Esophagus mucosa (tissue), 1 donor: ENCODE measurements around the gene RSKR. TPM values are rescaled to one million over a fixed set of nuclear protein-coding genes. Genes with fewer than 3 reads are reported as not detected.
"Not testable (repeated sequence)": the region's sequence is repeated elsewhere in the genome, so short reads cannot be mapped to it uniquely, and the experiment has no call there.

Experiments used
- ATAC-seq: fragments of 200-7000 bp; cut with Tn5 transposase; one replicate; pipeline ENCODE4 v1.9.1; 2020
- total RNA-seq: library from RNA; stranded (reverse); gene quantifications from one replicate; pipeline ENCODE4 v1.2.4, GENCODE V29; 2023
- donor health status: DM: yes; HTN: yes; CAD: no.

The RSKR gene
- total RNA-seq, 1 donor from 2014 or later, result 4.2 TPM

DNA sequence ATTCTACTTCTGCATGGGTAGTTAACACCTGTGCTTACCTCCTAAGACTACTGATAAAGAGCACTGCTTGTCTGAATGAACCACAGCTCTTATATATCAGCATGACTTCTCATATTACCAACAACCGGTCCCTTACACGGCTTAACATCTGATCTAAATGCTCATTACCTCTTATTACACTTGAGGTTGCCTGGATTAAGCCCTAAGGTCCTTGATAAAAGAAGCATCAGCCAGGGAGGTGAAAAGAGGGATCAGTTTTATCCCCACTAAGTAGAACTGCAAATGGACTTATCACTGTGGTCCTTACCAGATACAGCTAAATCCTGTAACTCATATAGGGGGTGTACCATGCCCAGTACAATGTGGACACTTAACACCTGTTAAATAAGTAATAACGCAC, 8.2 kb upstream of the RSKR start:
- ATAC-seq, result no peak

- ATAC-seq, result no peak
Observed at GRCh38 chr17:28620010-28620409, 6.0 kb upstream of the RSKR start.

GRCh38 chr17:28618464-28618863, 4.5 kb upstream of the RSKR start:
- no peak for ATAC-seq

DNA sequence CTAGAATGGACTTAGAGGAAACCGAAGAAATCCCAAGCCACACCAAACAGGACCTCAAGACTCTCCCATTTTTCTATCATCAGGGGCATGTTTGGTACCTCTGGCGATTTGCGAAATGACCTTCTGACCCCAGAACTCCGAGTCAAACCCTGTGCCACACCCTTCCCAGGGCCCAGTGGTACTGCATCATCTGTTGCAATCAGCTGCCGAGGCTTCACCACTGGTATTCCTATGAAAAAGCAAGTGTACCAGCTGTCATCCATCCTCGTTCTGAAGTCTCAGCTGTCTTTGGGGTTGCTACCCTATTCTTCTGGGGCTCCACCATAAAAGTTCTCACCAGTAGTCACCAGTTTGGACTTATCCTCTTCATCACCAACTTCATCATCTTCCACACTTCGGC, 2.3 kb upstream of the RSKR start:
- ATAC-seq, result no peak

DNA sequence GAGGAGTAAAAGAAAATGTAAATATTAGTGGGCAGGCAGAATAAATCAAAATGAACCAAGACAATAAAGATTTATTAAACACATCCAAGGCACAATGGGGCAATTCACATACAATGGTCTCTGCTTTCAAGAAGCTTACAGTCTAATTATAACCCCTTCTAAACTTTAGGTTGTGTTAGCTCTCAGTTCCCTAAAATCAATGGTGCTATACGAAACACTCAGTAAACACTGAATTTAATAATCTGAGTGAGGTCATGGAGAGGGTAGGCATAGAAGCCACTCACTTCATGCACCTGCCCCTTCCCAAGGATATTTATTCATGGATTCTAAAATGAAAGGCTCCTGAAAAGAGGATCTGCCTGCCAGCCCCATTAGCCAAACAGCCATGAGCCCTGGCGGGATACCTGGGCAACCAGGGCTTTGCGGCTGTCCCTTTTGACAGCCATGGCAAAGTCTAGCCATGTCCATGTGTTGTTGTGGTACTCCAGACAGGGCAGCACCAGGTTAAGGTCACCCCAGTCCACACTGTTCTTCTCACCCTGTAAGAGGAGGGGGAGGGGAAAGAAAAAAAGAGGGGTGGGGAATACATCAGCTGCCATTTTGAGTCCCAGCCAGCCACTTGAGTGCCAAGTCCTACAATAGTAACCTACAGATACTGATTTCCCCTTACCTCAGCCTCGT, 1.4 kb upstream of the RSKR start:
- ATAC-seq, result no peak

- ATAC-seq, result peak; percentile 27
Observed at GRCh38 chr17:28612936-28613872, 781 bp downstream of the RSKR start.

DNA sequence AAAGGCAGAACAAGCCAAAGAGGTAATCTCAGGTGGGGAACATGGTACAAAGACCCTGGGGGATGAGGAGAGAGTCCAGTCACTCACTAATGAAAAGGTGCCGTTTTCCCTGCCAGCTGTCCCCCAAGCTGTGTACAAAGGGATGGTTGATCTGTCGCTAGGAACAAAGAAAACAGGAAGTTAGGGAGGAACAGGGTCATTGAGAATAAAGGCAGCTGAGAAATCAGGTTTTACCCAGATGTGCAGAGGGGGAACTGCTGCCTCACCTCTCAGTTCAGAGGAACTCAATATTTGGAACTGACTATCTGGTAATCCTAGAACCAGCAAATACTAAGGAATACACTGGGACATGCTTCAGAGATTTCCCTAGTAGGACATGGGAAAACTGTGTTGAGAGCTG, 1.5 kb downstream of the RSKR start:
- no peak for ATAC-seq

- no peak for ATAC-seq
Observed at GRCh38 chr17:28610376-28610775, 3.6 kb downstream of the RSKR start.

GRCh38 chr17:28604031-28604430, 10.0 kb downstream of the RSKR start:
- not testable (repeated sequence) for ATAC-seq

DNA sequence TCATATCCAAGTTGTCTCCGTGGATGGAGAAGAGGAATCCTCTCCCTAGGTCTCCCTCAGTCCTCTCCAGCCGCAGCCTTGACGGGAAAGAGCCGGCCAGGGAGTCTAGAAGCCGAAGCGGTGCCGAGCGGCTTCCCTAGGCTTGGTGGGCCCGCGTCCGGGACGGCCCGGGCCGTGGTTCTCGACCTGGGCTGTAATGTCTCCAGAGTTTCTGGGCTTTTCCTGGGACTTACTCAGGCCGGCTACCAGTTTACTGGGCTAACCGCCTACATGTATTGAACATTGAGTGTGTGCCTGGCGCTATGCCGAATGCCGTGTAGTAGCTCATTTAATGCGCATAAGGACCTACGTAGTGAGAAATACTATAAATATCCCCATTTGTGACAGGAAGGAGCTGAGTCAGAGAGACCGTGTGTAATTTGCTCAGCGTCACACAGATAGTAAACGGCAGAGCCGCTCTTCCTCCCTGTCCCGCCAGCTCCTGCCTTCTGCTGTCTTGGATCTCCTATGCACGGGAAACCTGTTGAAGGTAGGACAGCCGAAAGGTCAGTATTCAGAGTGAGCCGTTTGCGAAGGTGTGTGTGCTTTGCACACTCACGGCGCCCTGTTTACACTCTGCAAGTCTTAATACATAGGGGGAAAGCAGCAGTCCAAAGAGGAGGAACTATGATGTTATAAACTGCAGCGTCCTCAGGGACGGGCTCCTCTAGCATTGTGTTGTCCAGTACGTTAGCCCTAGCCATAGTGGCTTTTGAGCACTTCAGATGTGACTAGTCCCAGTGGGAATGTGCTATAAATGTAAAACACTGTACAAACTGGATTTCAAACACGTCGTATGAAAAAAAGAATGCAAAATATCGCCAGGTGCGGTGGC, 14.4 kb downstream of the RSKR start:
- peak; percentile 80 for ATAC-seq

DNA sequence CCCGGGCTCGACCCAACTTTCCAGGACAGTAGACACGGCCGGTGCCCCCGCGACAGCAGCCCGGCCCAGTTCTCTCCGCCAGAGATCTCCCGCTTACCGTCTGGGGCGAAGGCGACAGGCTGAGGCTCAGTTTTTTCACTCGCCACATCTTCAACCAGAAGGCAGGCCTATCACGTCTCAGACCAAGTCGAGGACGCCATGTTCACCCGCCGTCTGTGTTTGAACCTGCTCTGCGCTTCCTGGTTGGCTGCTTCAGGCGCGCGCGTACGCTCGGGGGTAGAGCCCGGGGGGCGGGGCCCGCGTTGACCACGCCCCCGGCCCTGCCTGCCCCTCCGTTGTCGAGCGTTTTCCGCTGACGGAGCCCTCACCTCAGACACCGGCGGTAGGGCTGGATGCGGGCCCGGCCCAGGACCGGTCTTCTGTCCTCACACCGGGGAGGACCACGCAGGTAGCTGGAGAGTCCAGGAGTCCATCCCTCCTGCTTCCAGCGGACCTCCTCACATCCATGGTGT, 15.1 kb downstream of the RSKR start, which contains the start of gene SPAG5:
Gene SPAG5, minus strand, starts transcription at position 227 of the 512 bp plus-strand sequence. Its CDS starts 79 bp downstream, at position 148.
- peak; percentile 98 for ATAC-seq

DNA sequence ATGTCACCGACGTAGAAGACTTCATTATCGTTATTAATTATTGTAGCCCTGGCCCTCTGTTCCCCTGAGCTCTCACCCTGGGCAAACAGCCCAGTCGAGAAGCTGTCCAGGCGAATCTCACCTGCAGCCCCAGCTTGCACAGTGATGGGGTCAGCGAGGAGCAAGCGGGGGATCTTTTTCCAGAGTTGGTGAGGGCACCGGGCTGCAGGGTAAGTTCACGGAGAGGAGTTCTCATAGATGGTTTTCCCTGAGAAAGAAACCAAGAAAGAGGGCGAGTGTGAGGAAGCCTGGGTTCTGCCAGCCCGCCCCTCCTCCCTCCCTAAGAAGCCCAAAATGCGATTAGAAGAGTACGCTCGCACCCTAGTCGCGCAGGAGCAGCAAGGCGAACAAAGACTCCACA, 15.6 kb downstream of the RSKR start:
- no peak for ATAC-seq

DNA sequence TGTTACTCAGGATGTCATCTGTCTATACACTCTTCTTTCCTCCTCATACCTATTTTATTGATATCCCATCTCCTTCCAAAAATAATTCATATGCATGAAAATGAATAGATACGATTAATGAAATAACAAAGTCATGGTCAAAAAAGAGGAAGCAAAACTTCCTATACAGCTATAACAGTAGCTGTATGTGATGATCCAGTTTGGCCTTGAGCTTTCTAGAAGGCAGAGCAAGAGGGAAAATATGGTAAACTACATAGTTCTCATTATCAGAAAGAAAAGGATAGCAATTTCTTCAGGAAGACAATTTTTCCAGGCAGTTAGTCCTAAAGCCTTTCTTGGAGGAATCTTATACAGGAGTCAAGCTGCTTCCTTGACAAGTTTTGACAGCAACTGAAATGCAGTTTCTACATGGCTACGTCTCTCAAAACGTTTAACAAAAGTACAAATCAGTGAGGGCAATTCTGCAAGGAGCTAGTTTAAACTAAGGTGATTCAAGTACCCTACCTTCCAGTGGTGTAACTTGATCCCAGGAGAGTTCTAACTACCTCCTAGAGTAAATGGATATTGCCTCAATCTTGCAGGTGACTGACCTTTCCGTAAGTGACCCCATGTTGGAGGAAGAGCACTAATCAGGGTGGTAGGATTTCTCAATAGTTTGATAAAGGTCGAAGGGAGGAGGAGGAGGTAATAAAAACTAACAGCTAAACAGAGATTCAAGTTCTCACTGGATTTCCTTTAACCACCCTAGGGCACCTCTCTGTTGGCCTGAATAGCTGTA, 16.2 kb downstream of the RSKR start:
- ATAC-seq, result no peak

DNA sequence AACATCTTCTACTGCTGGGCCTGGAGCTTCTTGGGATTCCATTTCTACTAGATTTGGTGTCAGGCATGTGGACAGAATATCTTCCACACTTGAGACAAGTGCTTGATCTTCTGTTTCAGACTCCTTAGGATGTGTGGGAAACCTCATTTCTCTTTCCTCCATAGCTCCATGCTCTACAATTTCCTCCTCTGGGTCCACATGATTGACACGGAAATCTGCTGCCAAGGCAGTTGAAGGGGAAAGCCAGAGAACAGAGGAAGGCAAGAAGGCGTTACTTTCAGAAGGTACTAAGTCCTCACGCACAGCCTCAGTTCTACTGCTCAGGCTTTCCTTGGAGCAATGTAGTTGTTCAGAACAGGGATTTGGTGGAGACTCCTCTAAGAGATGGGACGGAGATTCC, 21.7 kb downstream of the RSKR start:
- no peak for ATAC-seq

- no peak for ATAC-seq
Observed at GRCh38 chr17:28585851-28586250, 28.1 kb downstream of the RSKR start.

- no peak for ATAC-seq
Observed at GRCh38 chr17:28584434-28584833, 29.6 kb downstream of the RSKR start.

GRCh38 chr17:28582513-28582912, 31.5 kb downstream of the RSKR start:
- no peak for ATAC-seq

DNA sequence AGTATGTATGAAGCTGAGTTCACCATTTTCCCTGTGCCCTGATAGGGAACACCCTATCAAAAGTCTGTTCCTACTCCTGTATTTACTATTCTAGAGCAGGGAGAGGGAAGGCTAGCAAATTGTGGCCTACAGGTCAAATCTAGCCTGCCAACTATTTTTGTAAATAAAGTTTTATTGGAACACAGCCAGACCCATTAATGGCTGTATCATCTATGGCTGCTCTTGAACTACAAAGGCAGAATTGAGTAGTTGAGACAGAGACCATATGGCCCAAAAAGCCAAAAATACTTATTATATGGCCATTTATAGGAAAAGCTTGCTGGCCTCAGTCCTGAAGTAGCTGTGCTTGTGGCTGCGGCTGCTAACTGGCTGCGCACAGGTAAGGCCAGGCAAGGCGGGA, 33.0 kb downstream of the RSKR start:
- no peak for ATAC-seq

DNA sequence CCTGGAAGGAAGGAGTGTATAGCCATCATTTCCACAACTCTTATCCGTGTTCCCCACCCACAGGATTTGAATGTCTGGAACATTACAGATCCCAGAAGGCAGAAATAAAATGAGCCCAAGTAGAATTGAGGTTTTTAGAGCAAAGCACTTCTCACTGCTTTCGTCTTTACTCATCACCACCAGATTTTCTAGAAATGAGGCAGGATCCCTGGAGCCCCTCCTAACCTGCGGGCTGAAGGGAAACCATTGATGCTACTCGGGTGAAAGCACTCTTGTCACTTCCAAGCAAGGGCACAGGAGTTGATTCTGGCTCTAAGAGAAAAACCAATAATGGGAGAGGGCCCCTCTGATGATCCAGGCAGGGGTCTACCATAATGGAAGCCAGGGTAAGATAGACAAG, 34.5 kb downstream of the RSKR start:
- ATAC-seq, result no peak

GRCh38 chr17:28578246-28579195, 35.5 kb downstream of the RSKR start:
- ATAC-seq, result no peak

DNA sequence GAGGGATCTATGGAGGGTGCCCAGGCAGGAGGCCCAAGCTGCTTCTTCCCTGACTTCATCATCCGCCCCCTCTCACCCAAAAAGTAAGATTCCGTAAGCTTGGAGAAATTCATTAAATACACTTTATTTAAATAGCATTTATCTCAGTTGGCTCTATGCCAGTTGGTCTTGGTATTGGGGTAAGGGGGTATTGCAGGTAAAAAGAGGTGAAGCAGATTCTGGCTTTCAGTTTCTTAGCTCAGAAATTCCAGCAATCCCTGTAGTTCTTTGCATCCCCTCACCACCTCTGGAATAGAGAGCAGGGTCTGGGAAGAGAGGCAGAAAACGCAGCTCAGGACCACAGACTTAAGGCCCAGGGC, 36.5 kb downstream of the RSKR start:
- no peak for ATAC-seq
